K562 (cell line): ENCODE measurements around the gene SCYL2. TPM values are rescaled to one million over a fixed set of nuclear protein-coding genes. Genes with fewer than 3 reads are reported as not detected.

Source experiments
- ATAC-seq: fragments of 200-7000 bp; cut with Tn5 transposase; 3 replicates; pipeline ENCODE4 v1.9.1; 2020; ENCODE audit warnings: moderate library complexity
- BruUV-seq: library from RNA; stranded (reverse); fragments of 400-500 nt; replicated peaks from 2 replicates; lab custom pipeline; 2021; lab: Mats Ljungman, UMichigan
- CTCF ChIA-PET: fragments of 300-600 bp; formaldehyde crosslinking; extraction: SDS; loops from one replicate; lab custom pipeline; 2021; ENCODE audit warnings: low intra/inter-chr PET ratio; lab: Yijun Ruan, JAX
- POLR2A ChIA-PET: fragments of 300-600, 350-650 bp; sonication (Branson Sonifier 250); formaldehyde crosslinking; extraction: SDS; loops from one replicate; lab custom pipeline; 2021; ENCODE audit warnings: antibody characterized with exemption, inconsistent platforms; lab: Yijun Ruan, JAX
- DNase-seq, 4 experiments: peaks; one replicate each; pipeline versions ENCODE4 v3.0.0 to v3.0.0-alpha.2; 2011 to 2018; ENCODE audit warnings: low spot score in 3 of 4, mixed read lengths in 3 of 4; ENCODE audit errors: extremely low read depth in 1 of 4
- FAIRE-seq: peaks from 2 replicates; lab custom pipeline; 2011; peaks lifted over from hg19 to GRCh38; lab: Jason Lieb, UNC
- H2AFZ ChIP-seq: 2 replicates; pipeline ENCODE4 v1.6.0; 2011; ENCODE audit warnings: low read depth, low read length, control low read depth, inconsistent platforms
- H3K27ac ChIP-seq: fragments of 200-600 bp; 3 replicates; pipeline ENCODE4 v1.8.0; 2011; ENCODE audit warnings: low read depth, mild to moderate bottlenecking, control low read depth, inconsistent platforms, low read length, moderate library complexity, mixed read lengths; ENCODE audit errors: extremely low read depth
- H3K27me3 ChIP-seq, 2 experiments: fragments of 300-600 bp in 1 of 2; 2 replicates in 1 of 2; 3 replicates in 1 of 2; pipeline versions ENCODE4 v1.6.0 to v1.8.0; 2011; ENCODE audit warnings: inconsistent platforms in 2 of 2, low read length in 2 of 2, mild to moderate bottlenecking in 1 of 2, mixed read lengths in 1 of 2, moderate library complexity in 1 of 2; ENCODE audit not compliant: control insufficient read depth in 2 of 2, insufficient read depth in 2 of 2
- H3K36me3 ChIP-seq: fragments of 300-600 bp; 3 replicates; pipeline ENCODE4 v1.8.0; 2011; ENCODE audit warnings: mild to moderate bottlenecking, low read length, inconsistent platforms; ENCODE audit not compliant: control insufficient read depth, insufficient read depth
- H3K4me1 ChIP-seq, 2 experiments: fragments of 200-600 bp in 1 of 2; replicated peaks in 1 of 2; 2 replicates in 1 of 2; 3 replicates in 1 of 2; pipeline versions ENCODE4 v1.5.1 to v1.8.0; 2011; ENCODE audit warnings: inconsistent platforms in 2 of 2, low read length in 2 of 2, mild to moderate bottlenecking in 1 of 2, mixed read lengths in 1 of 2, moderate library complexity in 1 of 2; ENCODE audit not compliant: control insufficient read depth in 2 of 2, insufficient read depth in 2 of 2
- H3K4me2 ChIP-seq: 2 replicates; pipeline ENCODE4 v1.6.1; 2011; ENCODE audit warnings: low read length, control low read depth, inconsistent platforms, mixed read lengths; ENCODE audit not compliant: insufficient read depth
- H3K4me3 ChIP-seq: fragments of 200-600 bp; sonication (generic), shearing (Covaris generic); 2 replicates; pipeline ENCODE4 v1.5.1; 2016; ENCODE audit warnings: control low read depth, inconsistent platforms
- H3K79me2 ChIP-seq: fragments of 200-600 bp; 3 replicates; pipeline ENCODE4 v1.8.0; 2011; ENCODE audit warnings: low read length, inconsistent platforms; ENCODE audit not compliant: control insufficient read depth, insufficient read depth
- H3K9ac ChIP-seq, 2 experiments: 2 replicates each; pipeline versions ENCODE4 v1.6.0 to v1.6.1; 2011; ENCODE audit warnings: low read depth in 2 of 2, low read length in 2 of 2, control low read depth in 1 of 2, inconsistent platforms in 1 of 2, mild to moderate bottlenecking in 1 of 2, mixed read lengths in 1 of 2; ENCODE audit not compliant: insufficient read depth in 1 of 2
- H3K9me1 ChIP-seq: one replicate; pipeline ENCODE4 v1.6.0; 2011; ENCODE audit warnings: inconsistent platforms, mild to moderate bottlenecking, low read length, moderate library complexity; ENCODE audit not compliant: control insufficient read depth, insufficient read depth
- H3K9me3 ChIP-seq: replicated peaks from 2 replicates; pipeline ENCODE4 v1.5.1; 2011; ENCODE audit warnings: low read depth, low read length, inconsistent platforms; ENCODE audit not compliant: control insufficient read depth, insufficient read depth
- H4K20me1 ChIP-seq: replicated peaks from 2 replicates; pipeline ENCODE4 v1.6.1; 2011; ENCODE audit warnings: low read length, inconsistent platforms, mixed read lengths; ENCODE audit not compliant: control insufficient read depth, insufficient read depth
- CHAMP1 ChIP-seq: fragments of 450-650 bp; IDR thresholded peaks from 2 replicates; pipeline ENCODE4 v1.6.1; 2016; ENCODE audit warnings: mild to moderate bottlenecking
- DPF2 ChIP-seq: fragments of 450-650 bp; IDR thresholded peaks from 2 replicates; pipeline ENCODE4 v1.6.1; 2016
- PTTG1 ChIP-seq: fragments of 450-650 bp; IDR thresholded peaks from 2 replicates; pipeline ENCODE4 v1.6.1; 2016; ENCODE audit warnings: low read depth, mild to moderate bottlenecking, missing genetic modification characterization, missing compliant biosample characterization
- TFAM ChIP-seq: fragments of 250-450 bp; sonication (Bioruptor Pico); conservative IDR thresholded peaks from 2 replicates; pipeline ENCODE4 v1.5.0; 2021; ENCODE audit warnings: mild to moderate bottlenecking, moderate library complexity
- ZNF384 ChIP-seq: IDR thresholded peaks from 2 replicates; pipeline ENCODE4 v1.6.1; 2012; ENCODE audit warnings: low read depth, low read length, improper control_type of control experiment
- ZNF436 ChIP-seq: fragments of 250-450, 450-650 bp; sonication (Bioruptor Pico); formaldehyde crosslinking; IDR thresholded peaks from 2 replicates; pipeline ENCODE4 v1.7.0; 2020; ENCODE audit warnings: mild to moderate bottlenecking
- WGBS: fragments of 100-300 bp; shearing (Covaris generic); methylation state at CpG from one replicate; pipeline ENCODE4 v1.1.6; 2016; ENCODE audit warnings: low coverage, mixed read lengths; ENCODE audit not compliant: insufficient coverage; ENCODE audit errors: missing lambda C conversion rate; 5-methylcytosine and 5-hydroxymethylcytosine counted together
- in situ Hi-C: fragments of 300-500 bp; cut with MboI; formaldehyde crosslinking; loops from 4 replicates; pipeline ENCODE4 v1.15.0; 2018; ENCODE audit warnings: inconsistent platforms, mixed read lengths
- intact Hi-C: fragments of 100-400 bp; cut with micrococcal nuclease; formaldehyde crosslinking; loops from 2 replicates; pipeline ENCODE4 v1.14.2; 2022
- polyA plus RNA-seq, 8 experiments: library from polyadenylated mRNA; depleted of rRNA in 4 of 8; stranded (reverse) in 5 of 8; unstranded in 3 of 8; fragments of >200 nt; fragmentation: Nextera tagmentation in 2 of 8; fragmentation: Illumina TruSeq in 1 of 8; extraction: Ambion mirVana in 2 of 8; extraction: Trizol in 1 of 8; gene quantifications; 2 replicates each; pipeline versions ENCODE4 v1.2.1 to v1.2.3, GENCODE V29; 2011 to 2014; ENCODE audit warnings: inconsistent platforms in 1 of 8, missing spikeins in 1 of 8
- total RNA-seq, 7 experiments: library from RNA; depleted of rRNA in 6 of 7; stranded (reverse); fragments of >200 nt in 6 of 7; fragmentation: Illumina TruSeq in 2 of 7; extraction: Trizol in 2 of 7; gene quantifications; 2 replicates each; pipeline versions ENCODE4 v1.2.1 to v1.2.3, GENCODE V29; 2011 to 2021; ENCODE audit warnings: low replicate concordance in 1 of 7

SCYL2 gene
- total and polyA plus RNA-seq, 9 of the 15 experiments (the other 6 are each of a cell fraction or from before 2014, with no cell fraction given), result 9.9 to 49.0 (median 32.9) TPM

- TF ChIP-seq DPF2 (no peak), PTTG1 (tag) (no peak), ZNF436 (no peak), TFAM (CRISPR knock-in tag) (no peak)
Measured at GRCh38 chr12:100311317-100311716, 44.3 kb downstream of the SCYL2 start (continued).

DNA sequence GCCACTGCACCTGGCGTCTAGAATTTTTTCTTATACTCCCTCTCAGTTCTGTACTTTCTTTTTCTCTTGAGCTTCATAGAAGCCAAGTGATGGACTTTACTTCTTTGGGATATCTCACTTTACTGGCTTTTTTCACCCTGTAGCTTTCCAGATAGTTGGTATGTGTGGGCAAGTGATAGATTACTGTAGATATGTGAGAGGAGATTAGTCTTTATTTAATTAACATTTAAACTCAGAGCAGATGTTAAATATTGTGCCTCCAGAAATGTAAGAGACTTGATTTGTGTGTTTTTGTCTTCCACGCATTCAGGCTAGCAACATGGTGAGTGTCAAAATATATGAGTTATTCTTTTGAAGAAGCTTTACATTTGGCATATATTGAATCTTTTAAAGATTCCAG is 50.4 kb downstream of the SCYL2 start:
- H2AFZ ChIP-seq, result no peak overlapping the region
- peaks cover 62% of the 10 kb centered on the region for H3K36me3 ChIP-seq
- no peak overlapping the region for H3K9ac ChIP-seq
- ChIA-PET CTCF (no interaction called here), POLR2A (interaction anchor here (0.6 kb wide), 1 partner anchor 16 kb away, joined by 3 read pairs; no protein-coding TSS in a partner anchor)
- WGBS, result 100% methylated on average over 2 of the region's 2 CpGs
- intact Hi-C loops (no loop called here), in situ Hi-C loops (no loop called here)
- H3K4me3 ChIP-seq, result no peak overlapping the region
- H3K9me1 ChIP-seq, result no peaks in the 10 kb centered on the region
- no peak for DNase-seq
- H3K27ac ChIP-seq, result no peak overlapping the region
- no peaks in the 10 kb centered on the region for H3K4me1 ChIP-seq
- H4K20me1 ChIP-seq, result no peaks in the 10 kb centered on the region
- no peak for FAIRE-seq
- no peak overlapping the region for H3K4me2 ChIP-seq
- H3K9me3 ChIP-seq, result no peaks in the 10 kb centered on the region
- no peaks in the 10 kb centered on the region for H3K79me2 ChIP-seq
- ATAC-seq, result no peak
- no TSS peak for BruUV-seq
- TF ChIP-seq CHAMP1 (no peak), ZNF384 (no peak)
- H3K27me3 ChIP-seq, result no peaks in the 10 kb centered on the region
